NOMO-1 treated with DMSO at 0.1 percent for 48 hours (cell line): ENCODE measurements around the gene PCID2.

Experiments used
- DNase-seq: peaks from one replicate; lab custom pipeline; 2025; ENCODE audit not compliant: unreplicated experiment; lab: John Stamatoyannopoulos, UW

The PCID2 gene

GRCh38 chr13:113150550-113151365 lies 57.7 kb downstream of the PCID2 start:
- DNase-seq, result no peak

GRCh38 chr13:113149711-113150549 lies 58.5 kb downstream of the PCID2 start:
- DNase-seq, result no peak

GRCh38 chr13:113148940-113149503 lies 59.4 kb downstream of the PCID2 start:
- DNase-seq, result no peak

- no peak for DNase-seq
Measured at GRCh38 chr13:113148407-113148806, 60.1 kb downstream of the PCID2 start.

- DNase-seq, result no peak
Measured at GRCh38 chr13:113147206-113147605, 61.3 kb downstream of the PCID2 start.

- DNase-seq, result no peak
Measured at GRCh38 chr13:113146750-113147149, 61.7 kb downstream of the PCID2 start.

GRCh38 chr13:113145911-113146598 lies 62.4 kb downstream of the PCID2 start:
- DNase-seq, result no peak

- DNase-seq, result no peak
Measured at GRCh38 chr13:113145496-113145895, 63.0 kb downstream of the PCID2 start.

- no peak for DNase-seq
Measured at GRCh38 chr13:113144255-113144629, 64.2 kb downstream of the PCID2 start.

GRCh38 chr13:113143466-113144254 lies 64.8 kb downstream of the PCID2 start:
- DNase-seq, result no peak

- no peak for DNase-seq
Measured at GRCh38 chr13:113142876-113143275, 65.6 kb downstream of the PCID2 start.

GRCh38 chr13:113141601-113141970 lies 66.9 kb downstream of the PCID2 start:
- DNase-seq, result no peak

GRCh38 chr13:113140677-113141600 lies 67.5 kb downstream of the PCID2 start:
- DNase-seq, result no peak

- no peak for DNase-seq
Measured at GRCh38 chr13:113139577-113139976, 68.9 kb downstream of the PCID2 start.

GRCh38 chr13:113138792-113139551 lies 69.5 kb downstream of the PCID2 start:
- peak; percentile 39 for DNase-seq

- no peak for DNase-seq
Measured at GRCh38 chr13:113137691-113138298, 70.7 kb downstream of the PCID2 start.

GRCh38 chr13:113135281-113135760 lies 73.1 kb downstream of the PCID2 start:
- no peak for DNase-seq
